MCF 10A (cell line): ENCODE measurements around the gene HTR3E. TPM values are rescaled to one million over a fixed set of nuclear protein-coding genes. Genes with fewer than 3 reads are reported as not detected.

Experiments used
- BruUV-seq: library from RNA; stranded (reverse); fragments of 400-500 nt; replicated peaks from 2 replicates; lab custom pipeline; 2021; lab: Mats Ljungman, UMichigan
- CTCF ChIA-PET: fragments of 300-600 bp; sonication (Branson Sonifier 250); formaldehyde crosslinking; extraction: SDS; loops from one replicate; lab custom pipeline; 2021; ENCODE audit warnings: antibody characterized with exemption, inconsistent platforms; lab: Yijun Ruan, JAX
- POLR2A ChIA-PET: fragments of 300-600, 350-650 bp; sonication (Branson Sonifier 250); formaldehyde crosslinking; extraction: SDS; loops from one replicate; lab custom pipeline; 2020; ENCODE audit warnings: antibody characterized with exemption, inconsistent platforms; lab: Yijun Ruan, JAX
- DNase-seq: peaks from one replicate; pipeline ENCODE4 v3.0.0-alpha.2; 2018; ENCODE audit not compliant: unreplicated experiment
- H3K27ac Mint-ChIP-seq: one replicate; pipeline ENCODE4 v1.8.0; 2022; ENCODE audit warnings: mild to moderate bottlenecking, low read depth, mixed read lengths; ENCODE audit not compliant: unreplicated experiment
- H3K27me3 Mint-ChIP-seq: one replicate; pipeline ENCODE4 v1.8.0; 2022; ENCODE audit warnings: mixed read lengths; ENCODE audit not compliant: insufficient read depth, unreplicated experiment
- H3K36me3 Mint-ChIP-seq: one replicate; pipeline ENCODE4 v1.8.0; 2022; ENCODE audit warnings: mild to moderate bottlenecking, moderate library complexity, mixed read lengths; ENCODE audit not compliant: insufficient read depth, unreplicated experiment
- H3K4me1 Mint-ChIP-seq: one replicate; pipeline ENCODE4 v1.8.0; 2022; ENCODE audit warnings: mixed read lengths; ENCODE audit not compliant: insufficient read depth, unreplicated experiment
- H3K4me3 Mint-ChIP-seq: one replicate; pipeline ENCODE4 v1.8.0; 2022; ENCODE audit warnings: mild to moderate bottlenecking, moderate library complexity, mixed read lengths; ENCODE audit not compliant: unreplicated experiment
- H3K9me3 Mint-ChIP-seq: one replicate; pipeline ENCODE4 v1.8.0; 2022; ENCODE audit warnings: mixed read lengths; ENCODE audit not compliant: unreplicated experiment
- CTCF ChIP-seq: fragments of 200-600 bp; IDR thresholded peaks from one replicate; pipeline ENCODE4 v1.8.0; 2022; ENCODE audit warnings: antibody characterized with exemption, mild to moderate bottlenecking; ENCODE audit not compliant: unreplicated experiment
- intact Hi-C: fragments of 100-400 bp; cut with micrococcal nuclease; formaldehyde crosslinking; loops from 2 replicates; pipeline ENCODE4 v1.14.1; 2022
- total RNA-seq: library from RNA; stranded (reverse); gene quantifications from 2 replicates; pipeline ENCODE4 v1.2.3, GENCODE V29; 2022

Gene HTR3E
- total RNA-seq, 1 experiment from 2014 or later: not detected

- ChIA-PET POLR2A (no interaction called here), CTCF (interaction anchor here (0.8 kb wide), 1 partner anchor 112 kb away, joined by 3 read pairs; no protein-coding TSS in a partner anchor)
- TF ChIP-seq CTCF: no peak
- Mint-ChIP-seq H3K9me3 (no peaks in the 10 kb centered on the region), H3K4me1 (peaks cover 5% of the 10 kb centered on the region), H3K27ac (no peak overlapping the region), H3K27me3 (no peaks in the 10 kb centered on the region), H3K36me3 (peaks cover 49% of the 10 kb centered on the region), H3K4me3 (no peak overlapping the region)
- BruUV-seq: no TSS peak
- DNase-seq: no peak
- intact Hi-C loops: no loop called here
Measured at GRCh38 chr3:184142199-184142598, 45.3 kb downstream of the HTR3E start.

- H3K27ac Mint-ChIP-seq: no peak overlapping the region
- H3K4me3 Mint-ChIP-seq: no peak overlapping the region
- no TSS peak for BruUV-seq
- H3K27me3 Mint-ChIP-seq: no peaks in the 10 kb centered on the region
- POLR2A ChIA-PET: interaction anchor here (0.5 to 4.4 kb wide), 2 partner anchors 8 to 298 kb away, joined by 3 to 39 read pairs; partner anchors contain the start of gene EIF2B5
- H3K4me1 Mint-ChIP-seq: peaks cover 5% of the 10 kb centered on the region
- no peaks in the 10 kb centered on the region for H3K9me3 Mint-ChIP-seq
- intact Hi-C loops: no loop called here
- no peak for DNase-seq
- H3K36me3 Mint-ChIP-seq: peaks cover 49% of the 10 kb centered on the region
- no peak for TF ChIP-seq CTCF
- CTCF ChIA-PET: interaction anchor here (0.6 to 1.7 kb wide), 2 partner anchors 36 to 259 kb away, joined by 3 to 4 read pairs; partner anchors contain the start of gene PARL
Measured at GRCh38 chr3:184143327-184143726, 46.5 kb downstream of the HTR3E start.

- no TSS peak for BruUV-seq
- DNase-seq: peak; percentile 27
- no peaks in the 10 kb centered on the region for H3K9me3 Mint-ChIP-seq
- no peak overlapping the region for H3K27ac Mint-ChIP-seq
- H3K4me1 Mint-ChIP-seq: peaks cover 5% of the 10 kb centered on the region
- H3K4me3 Mint-ChIP-seq: no peak overlapping the region
- intact Hi-C loops: loop anchor here (2.0 kb wide), 1 partner anchor 144 kb away; no protein-coding TSS in a partner anchor
- ChIA-PET POLR2A (interaction anchor here (0.9 to 4.4 kb wide), 3 partner anchors 9 to 105 kb away, joined by 3 to 39 read pairs (median 3); partner anchors contain the start of genes EEF1AKMT4 and EIF2B5), CTCF (interaction anchor here (0.5 to 2.8 kb wide), 10 partner anchors 9 to 1195 kb away, joined by 3 to 10 read pairs (median 4); partner anchors contain the start of genes EEF1AKMT4, EIF2B5 and PARL)
- no peak for TF ChIP-seq CTCF
- no peaks in the 10 kb centered on the region for H3K27me3 Mint-ChIP-seq
- H3K36me3 Mint-ChIP-seq: peaks cover 39% of the 10 kb centered on the region
Measured at GRCh38 chr3:184144505-184144904, 47.6 kb downstream of the HTR3E start.

- Mint-ChIP-seq H3K27ac (no peak overlapping the region), H3K36me3 (peaks cover 33% of the 10 kb centered on the region), H3K4me3 (no peak overlapping the region), H3K9me3 (no peaks in the 10 kb centered on the region), H3K27me3 (no peaks in the 10 kb centered on the region), H3K4me1 (peaks cover 2% of the 10 kb centered on the region)
- TF ChIP-seq CTCF: peak; percentile 33
- intact Hi-C loops: loop anchor here (1.0 to 2.0 kb wide), 2 partner anchors 105 to 144 kb away; no protein-coding TSS in a partner anchor
- BruUV-seq: no TSS peak
- ChIA-PET POLR2A (interaction anchor here (1.1 to 4.4 kb wide), 2 partner anchors 10 to 105 kb away, joined by 3 to 39 read pairs; partner anchors contain the start of genes EEF1AKMT4 and EIF2B5), CTCF (interaction anchor here (0.7 to 2.8 kb wide), 8 partner anchors 13 to 996 kb away, joined by 3 to 10 read pairs (median 4); partner anchors contain the start of gene EEF1AKMT4)
- peak; percentile 68 for DNase-seq
Measured at GRCh38 chr3:184145111-184145524, 48.3 kb downstream of the HTR3E start.
